ENCODE measurements around the gene SLC39A13. TPM values are rescaled to one million over a fixed set of nuclear protein-coding genes. Genes with fewer than 3 reads are reported as not detected.

SLC39A13 gene
- total and polyA plus RNA-seq, 7 experiments from 2014 or later, result 21.4 to 60.4 (median 40.7) TPM

- ATAC-seq (no peak), DNase-seq (no peak)
- Mint-ChIP-seq H3K36me3 (peaks cover 0 to 23% (median 11%) of the 10 kb centered on the region in 5 donors), H3K27ac (peak overlapping the region in 2 of 9 donors; percentile 36 to 38), H3K27me3 (no peaks in the 10 kb centered on the region), H3K4me3 (no peak overlapping the region), H3K9me3 (no peaks in the 10 kb centered on the region), H3K4me1 (peaks cover 0 to 5% (median 0%) of the 10 kb centered on the region in 7 donors)
- Histone ChIP-seq H3K9me3 (ENCODE audit: control insufficient read depth in 2 of 3, low read length in 3 of 3) (no peaks in the 10 kb centered on the region), H3K4me3 (ENCODE audit: low read length) (no peak overlapping the region), H3K36me3 (ENCODE audit: control insufficient read depth in 2 of 3, insufficient read depth in 3 of 3, low read length in 3 of 3) (peaks cover 0 to 81% (median 0%) of the 10 kb centered on the region in 3 experiments), H3K27ac (ENCODE audit: low read depth, low read length) (no peak overlapping the region), H3K4me1 (ENCODE audit: control insufficient read depth in 2 of 2, insufficient read depth in 2 of 2, low read length in 2 of 2) (no peaks in the 10 kb centered on the region), H3K27me3 (ENCODE audit: control insufficient read depth in 2 of 2, insufficient read depth in 2 of 2, low read length in 2 of 2) (no peaks in the 10 kb centered on the region)
- POLR2A ChIA-PET, result no interaction called here
- intact Hi-C loops (cut with micrococcal nuclease), result no loop called here
- CTCF ChIA-PET, result interaction anchor here (0.7 to 0.9 kb wide), 2 partner anchors 37 to 42 kb away, joined by 4 read pairs; no protein-coding TSS in a partner anchor
Measured at GRCh38 chr11:47415949-47416472, 7.6 kb downstream of the SLC39A13 start.

- Histone ChIP-seq H3K27me3 (ENCODE audit: control insufficient read depth in 2 of 2, insufficient read depth in 2 of 2, low read length in 2 of 2) (no peaks in the 10 kb centered on the region), H3K36me3 (ENCODE audit: control insufficient read depth in 2 of 3, insufficient read depth in 3 of 3, low read length in 3 of 3) (peaks cover 0 to 92% (median 0%) of the 10 kb centered on the region in 3 experiments), H3K4me1 (ENCODE audit: control insufficient read depth in 2 of 2, insufficient read depth in 2 of 2, low read length in 2 of 2) (no peaks in the 10 kb centered on the region), H3K4me3 (ENCODE audit: low read length) (no peak overlapping the region), H3K27ac (ENCODE audit: low read depth, low read length) (no peak overlapping the region), H3K9me3 (ENCODE audit: control insufficient read depth in 2 of 3, low read length in 3 of 3) (no peaks in the 10 kb centered on the region)
- CTCF ChIA-PET, result interaction anchor here (1.5 kb wide), 1 partner anchor 44 kb away, joined by 5 read pairs; no protein-coding TSS in a partner anchor
- Mint-ChIP-seq H3K4me1 (peaks cover 0 to 5% (median 3%) of the 10 kb centered on the region in 7 donors), H3K9me3 (no peaks in the 10 kb centered on the region), H3K27me3 (no peaks in the 10 kb centered on the region), H3K4me3 (no peak overlapping the region), H3K27ac (peak overlapping the region in 3 of 9 donors; percentile 21 to 50 (median 43)), H3K36me3 (peaks cover 0 to 26% (median 11%) of the 10 kb centered on the region in 5 donors)
- POLR2A ChIA-PET, result interaction anchor here (0.9 to 1.0 kb wide), 2 partner anchors 8 to 14 kb away, joined by 3 to 5 read pairs; partner anchors contain the start of gene PSMC3
- ATAC-seq, result no peak
- no peak for DNase-seq
- intact Hi-C loops (cut with micrococcal nuclease), result no loop called here
Measured at GRCh38 chr11:47417712-47418111, 9.3 kb downstream of the SLC39A13 start.

GRCh38 chr11:47418454-47419259 lies 10.3 kb downstream of the SLC39A13 start:
- H3K4me3 ChIP-seq (ENCODE audit: low read length), result no peak overlapping the region
- H3K9me3 ChIP-seq (ENCODE audit: control insufficient read depth in 2 of 3, low read length in 3 of 3), result no peaks in the 10 kb centered on the region
- no peaks in the 10 kb centered on the region for H3K27me3 ChIP-seq (ENCODE audit: control insufficient read depth in 2 of 2, insufficient read depth in 2 of 2, low read length in 2 of 2)
- H3K36me3 ChIP-seq (ENCODE audit: control insufficient read depth in 2 of 3, insufficient read depth in 3 of 3, low read length in 3 of 3), result peaks cover 0 to 96% (median 0%) of the 10 kb centered on the region in 3 experiments
- peak overlapping the region in 2 of 9 donors; percentile 51 to 54 for H3K27ac Mint-ChIP-seq
- CTCF ChIA-PET, result no interaction called here
- H3K27me3 Mint-ChIP-seq, result no peaks in the 10 kb centered on the region
- POLR2A ChIA-PET, result interaction anchor here (1.0 kb wide), 1 partner anchor 15 kb away, joined by 3 read pairs; no protein-coding TSS in a partner anchor
- intact Hi-C loops (cut with micrococcal nuclease), result no loop called here
- no peak overlapping the region for H3K27ac ChIP-seq (ENCODE audit: low read depth, low read length)
- no peak for ATAC-seq
- peaks cover 0 to 27% (median 11%) of the 10 kb centered on the region in 5 donors for H3K36me3 Mint-ChIP-seq
- no peak for DNase-seq
- H3K4me1 ChIP-seq (ENCODE audit: control insufficient read depth in 2 of 2, insufficient read depth in 2 of 2, low read length in 2 of 2), result no peaks in the 10 kb centered on the region
- H3K9me3 Mint-ChIP-seq, result no peaks in the 10 kb centered on the region
- H3K4me3 Mint-ChIP-seq, result no peak overlapping the region
- H3K4me1 Mint-ChIP-seq, result peaks cover 0 to 5% (median 3%) of the 10 kb centered on the region in 7 donors

GRCh38 chr11:47425611-47426010 lies 17.2 kb downstream of the SLC39A13 start:
- no peak for ATAC-seq
- Histone ChIP-seq H3K4me1 (ENCODE audit: control insufficient read depth in 2 of 2, insufficient read depth in 2 of 2, low read length in 2 of 2) (peaks cover 9 to 10% of the 10 kb centered on the region in 2 donors), H3K4me3 (ENCODE audit: low read length) (peak overlapping the region; percentile 95), H3K27me3 (ENCODE audit: control insufficient read depth in 2 of 2, insufficient read depth in 2 of 2, low read length in 2 of 2) (no peaks in the 10 kb centered on the region), H3K9me3 (ENCODE audit: control insufficient read depth in 2 of 3, low read length in 3 of 3) (no peaks in the 10 kb centered on the region), H3K27ac (ENCODE audit: low read depth, low read length) (peak overlapping the region; percentile 96), H3K36me3 (ENCODE audit: control insufficient read depth in 2 of 3, insufficient read depth in 3 of 3, low read length in 3 of 3) (peaks cover 0 to 50% (median 0%) of the 10 kb centered on the region in 3 experiments)
- Mint-ChIP-seq H3K9me3 (no peaks in the 10 kb centered on the region), H3K27me3 (no peaks in the 10 kb centered on the region), H3K36me3 (peaks cover 5 to 20% (median 10%) of the 10 kb centered on the region in 5 donors), H3K4me3 (peak overlapping the region; percentile 91 to 99 (median 98)), H3K27ac (peak overlapping the region; percentile 83 to 99 (median 97)), H3K4me1 (peaks cover 16 to 34% (median 27%) of the 10 kb centered on the region in 7 donors)
- no peak for DNase-seq
- ChIA-PET CTCF (interaction anchor here (0.8 to 1.4 kb wide), 3 partner anchors 13 to 52 kb away, joined by 3 to 5 read pairs (median 4); no protein-coding TSS in a partner anchor), POLR2A (interaction anchor here (0.6 to 2.0 kb wide), 10 partner anchors 8 to 178 kb away, joined by 3 to 7 read pairs (median 4); partner anchors contain the start of genes ACP2 and MADD)
- intact Hi-C loops (cut with micrococcal nuclease), result loop anchor here (1.0 to 5.0 kb wide), 18 partner anchors 17 to 808 kb away; partner anchors contain the start of genes CELF1 (in 2 of the 2), FNBP4 (in 2 of the 2), MTCH2 (in 2 of the 2) and SLC39A13 (in 2 of the 2)

- peaks cover 5 to 18% (median 10%) of the 10 kb centered on the region in 5 donors for H3K36me3 Mint-ChIP-seq
- intact Hi-C loops (cut with micrococcal nuclease), result loop anchor here (1.0 to 5.0 kb wide), 18 partner anchors 18 to 809 kb away; partner anchors contain the start of genes CELF1 (in 2 of the 2), FNBP4 (in 2 of the 2), MTCH2 (in 2 of the 2) and SLC39A13 (in 2 of the 2)
Measured at GRCh38 chr11:47426062-47426956, 17.9 kb downstream of the SLC39A13 start, which contains the start of gene PSMC3. Gene PSMC3 (minus strand): TSS chr11:47426439. CDS start chr11:47426279, 160 bp downstream.

More at GRCh38 chr11:47426062-47426956, 17.9 kb downstream of the SLC39A13 start, which contains the start of gene PSMC3:
- no peaks in the 10 kb centered on the region for H3K27me3 Mint-ChIP-seq
- Histone ChIP-seq H3K27ac (ENCODE audit: low read depth, low read length) (peak within 1 kb of the TSS; percentile 96), H3K4me3 (ENCODE audit: low read length) (peak within 1 kb of the TSS; percentile 95), H3K27me3 (ENCODE audit: control insufficient read depth in 2 of 2, insufficient read depth in 2 of 2, low read length in 2 of 2) (no peaks in the 10 kb centered on the region), H3K9me3 (ENCODE audit: control insufficient read depth in 2 of 3, low read length in 3 of 3) (no peaks in the 10 kb centered on the region), H3K4me1 (ENCODE audit: control insufficient read depth in 2 of 2, insufficient read depth in 2 of 2, low read length in 2 of 2) (peaks cover 9 to 10% of the 10 kb centered on the region in 2 donors), H3K36me3 (ENCODE audit: control insufficient read depth in 2 of 3, insufficient read depth in 3 of 3, low read length in 3 of 3) (peaks cover 0 to 43% (median 0%) of the 10 kb centered on the region in 3 experiments)
- peak within 1 kb of the TSS; percentile 91 to 99 (median 98) for H3K4me3 Mint-ChIP-seq
- POLR2A ChIA-PET, result interaction anchor here (0.5 to 2.0 kb wide), 11 partner anchors 9 to 192 kb away, joined by 3 to 7 read pairs (median 4); partner anchors contain the start of genes ACP2 and MADD
- no peaks in the 10 kb centered on the region for H3K9me3 Mint-ChIP-seq
- CTCF ChIA-PET, result interaction anchor here (0.7 to 1.4 kb wide), 4 partner anchors 14 to 538 kb away, joined by 3 to 5 read pairs (median 4); no protein-coding TSS in a partner anchor
- H3K27ac Mint-ChIP-seq, result peak within 1 kb of the TSS; percentile 93 to 99 (median 97)
- DNase-seq (peak; percentile 92 to 99 (median 95)), ATAC-seq (peak; percentile 98)
- H3K4me1 Mint-ChIP-seq, result peaks cover 16 to 32% (median 27%) of the 10 kb centered on the region in 7 donors

Measured in naive thymus-derived CD4-positive, alpha-beta T cell (primary cell).